ENCODE data around the gene KCNJ18. TPM values are rescaled to one million over a fixed set of nuclear protein-coding genes. Genes with fewer than 3 reads are reported as not detected.
"Not testable (repeated sequence)": the region's sequence is repeated elsewhere in the genome, so short reads cannot be mapped to it uniquely, and the experiment has no call there.

Gene KCNJ18
- total RNA-seq, 1 experiment from 2014 or later: not detected

GRCh38 chr17:21681576-21681975, 10.7 kb upstream of the KCNJ18 start:
- not testable (repeated sequence) for H3K27ac Mint-ChIP-seq; H3K23me2 ChIP-seq (ENCODE audit: insufficient read length, low read depth, low read length, poor library complexity, severe bottlenecking); H4K20me1 ChIP-seq (ENCODE audit: control insufficient read depth, insufficient read depth, insufficient read length); H3K79me2 ChIP-seq (ENCODE audit: insufficient read depth, low read length); H3K27me3 Mint-ChIP-seq (ENCODE audit: low read depth); H4K91ac ChIP-seq (ENCODE audit: insufficient read length, low read depth, low read length); H3T11ph ChIP-seq (ENCODE audit: low read length); H3K9ac ChIP-seq (ENCODE audit: extremely low read depth, insufficient read length, low read length); H4K8ac ChIP-seq (replicated peaks; ENCODE audit: insufficient read length, low read depth, low read length); H3K4me2 ChIP-seq (ENCODE audit: insufficient read depth, insufficient read length, low read length); H2AFZ ChIP-seq (ENCODE audit: low read length); H2AK5ac ChIP-seq (ENCODE audit: insufficient read length, low read length); H3K14ac ChIP-seq (ENCODE audit: insufficient read depth, low read length); H3K23ac ChIP-seq (ENCODE audit: insufficient read length, low read depth, low read length); H3K27ac ChIP-seq (ENCODE audit: insufficient read length, low read depth, low read length); H3K27me3 ChIP-seq (ENCODE audit: insufficient read depth, low read length); H3K4me3 Mint-ChIP-seq; H2BK120ac ChIP-seq (ENCODE audit: low read depth, low read length, poor library complexity, severe bottlenecking); H3K4me1 ChIP-seq (ENCODE audit: insufficient read depth, low read length); H2BK5ac ChIP-seq (ENCODE audit: insufficient read length, low read length); H2BK12ac ChIP-seq (ENCODE audit: insufficient read length, low read depth, low read length); DNase-seq; H3K56ac ChIP-seq (ENCODE audit: insufficient read length, low read depth, low read length); H3K79me1 ChIP-seq (ENCODE audit: insufficient read depth, low read depth, low read length, poor library complexity, severe bottlenecking); H2BK15ac ChIP-seq (ENCODE audit: low read depth, low read length); H3K4ac ChIP-seq (ENCODE audit: low read depth, low read length); H3K4me1 Mint-ChIP-seq; H4K5ac ChIP-seq (ENCODE audit: insufficient read length, low read depth, low read length); H2BK20ac ChIP-seq (ENCODE audit: low read depth, low read length, poor library complexity, severe bottlenecking); H3K18ac ChIP-seq (ENCODE audit: insufficient read length, low read depth, low read length)
- peaks cover 20 to 32% (median 32%) of the 10 kb centered on the region in 3 experiments for H3K36me3 Mint-ChIP-seq (ENCODE audit: insufficient read depth in 1 of 3, low read depth in 3 of 3)
- peaks cover 76 to 84% of the 10 kb centered on the region in 2 experiments for H3K9me3 Mint-ChIP-seq
- peaks cover 42% of the 10 kb centered on the region for H3K9me3 ChIP-seq (ENCODE audit: control insufficient read depth, low read depth, low read length)
- WGBS (ENCODE audit: extremely low coverage, insufficient read length, low lambda C conversion rate): no CpG with 5 or more reads among the region's 20 CpGs

- H3K9me3 ChIP-seq (ENCODE audit: control insufficient read depth, low read depth, low read length): peaks cover 43% of the 10 kb centered on the region
- H2BK120ac ChIP-seq (ENCODE audit: low read depth, low read length, poor library complexity, severe bottlenecking); H3K4me2 ChIP-seq (ENCODE audit: insufficient read depth, insufficient read length, low read length); H4K20me1 ChIP-seq (ENCODE audit: control insufficient read depth, insufficient read depth, insufficient read length); H3K27ac Mint-ChIP-seq; H2AFZ ChIP-seq (ENCODE audit: low read length); DNase-seq; H2BK5ac ChIP-seq (ENCODE audit: insufficient read length, low read length); H3K23ac ChIP-seq (ENCODE audit: insufficient read length, low read depth, low read length); H3K9ac ChIP-seq (ENCODE audit: extremely low read depth, insufficient read length, low read length); H3K4me1 Mint-ChIP-seq; H3K27ac ChIP-seq (ENCODE audit: insufficient read length, low read depth, low read length); H3K4me1 ChIP-seq (ENCODE audit: insufficient read depth, low read length); H3K27me3 ChIP-seq (ENCODE audit: insufficient read depth, low read length); H2BK15ac ChIP-seq (ENCODE audit: low read depth, low read length); H2AK5ac ChIP-seq (ENCODE audit: insufficient read length, low read length); H3K56ac ChIP-seq (ENCODE audit: insufficient read length, low read depth, low read length); H2BK12ac ChIP-seq (ENCODE audit: insufficient read length, low read depth, low read length); H3K14ac ChIP-seq (ENCODE audit: insufficient read depth, low read length); H4K5ac ChIP-seq (ENCODE audit: insufficient read length, low read depth, low read length); H4K91ac ChIP-seq (ENCODE audit: insufficient read length, low read depth, low read length); H4K8ac ChIP-seq (replicated peaks; ENCODE audit: insufficient read length, low read depth, low read length); H3K18ac ChIP-seq (ENCODE audit: insufficient read length, low read depth, low read length); H3T11ph ChIP-seq (ENCODE audit: low read length); H3K79me1 ChIP-seq (ENCODE audit: insufficient read depth, low read depth, low read length, poor library complexity, severe bottlenecking); H3K79me2 ChIP-seq (ENCODE audit: insufficient read depth, low read length); H3K4ac ChIP-seq (ENCODE audit: low read depth, low read length); H3K4me3 Mint-ChIP-seq; H2BK20ac ChIP-seq (ENCODE audit: low read depth, low read length, poor library complexity, severe bottlenecking); H3K23me2 ChIP-seq (ENCODE audit: insufficient read length, low read depth, low read length, poor library complexity, severe bottlenecking): not testable (repeated sequence)
- no CpG with 5 or more reads among the region's 36 CpGs for WGBS (ENCODE audit: extremely low coverage, insufficient read length, low lambda C conversion rate)
- Mint-ChIP-seq H3K9me3 (peaks cover 76 to 84% of the 10 kb centered on the region in 2 experiments), H3K27me3 (ENCODE audit: low read depth) (peaks cover 13% of the 10 kb centered on the region), H3K36me3 (ENCODE audit: insufficient read depth in 1 of 3, low read depth in 3 of 3) (peaks cover 23 to 32% (median 30%) of the 10 kb centered on the region in 3 experiments)
These were observed 10.2 kb upstream of the KCNJ18 start for GRCh38 chr17:21682130-21682529.
